OCI-LY3 (cell line): ENCODE results near the gene SP8.

Experiments
- H2AFZ ChIP-seq: fragments of 200-600, 300-600 bp; shearing (Covaris generic); 2 replicates; pipeline ENCODE4 v1.6.0; 2014; ENCODE audit warnings: antibody characterized with exemption, low read depth, low read length
- H3K27ac ChIP-seq: fragments of 200-600, 300-600 bp; sonication (generic); 2 replicates; pipeline ENCODE4 v1.5.1; 2014; ENCODE audit warnings: mild to moderate bottlenecking, low read length, moderate library complexity, mixed read lengths
- H3K27me3 ChIP-seq: fragments of 200-600, 300-600 bp; sonication (generic); 2 replicates; pipeline ENCODE4 v1.6.1; 2014; ENCODE audit warnings: low read depth, low read length, mixed read lengths
- H3K36me3 ChIP-seq: fragments of 200-600, 300-600 bp; sonication (generic); replicated peaks from 2 replicates; pipeline ENCODE3; 2014; ENCODE audit warnings: low read depth, low read length, mixed read lengths
- H3K4me1 ChIP-seq: fragments of 300-600, 200-600 bp; sonication (generic); 2 replicates; pipeline ENCODE4 v1.6.1; 2014; ENCODE audit warnings: low read length, mixed read lengths
- H3K4me2 ChIP-seq: fragments of 200-600, 300-600 bp; sonication (generic); 2 replicates; pipeline ENCODE4 v1.6.1; 2014; ENCODE audit warnings: low read length, mixed read lengths
- H3K4me3 ChIP-seq: fragments of 300-600, 200-600 bp; sonication (generic); 2 replicates; pipeline ENCODE4 v1.5.1; 2014; ENCODE audit warnings: antibody characterized with exemption, mild to moderate bottlenecking, low read length, moderate library complexity
- H3K79me2 ChIP-seq: fragments of 300-600, 200-600 bp; shearing (Covaris generic); 2 replicates; pipeline ENCODE4 v1.6.1; 2014; ENCODE audit warnings: mild to moderate bottlenecking, low read length, mixed read lengths
- H3K9ac ChIP-seq: fragments of 300-600, 200-600 bp; shearing (Covaris generic); 2 replicates; pipeline ENCODE4 v1.6.0; 2014; ENCODE audit warnings: mild to moderate bottlenecking, low read length, moderate library complexity
- H3K9me3 ChIP-seq: fragments of 200-600, 300-600 bp; shearing (Covaris generic); 2 replicates; pipeline ENCODE4 v1.6.1; 2014; ENCODE audit warnings: low read length, mixed read lengths; ENCODE audit not compliant: insufficient read depth
- H4K20me1 ChIP-seq: fragments of 200-600, 300-600 bp; sonication (generic); 2 replicates; pipeline ENCODE4 v1.6.1; 2016; ENCODE audit warnings: low read length, mixed read lengths; ENCODE audit not compliant: insufficient read depth
- EZH2phosphoT487 ChIP-seq: fragments of 200-600 bp; shearing (Covaris generic); IDR thresholded peaks from 2 replicates; pipeline ENCODE4 v1.6.1; 2018; ENCODE audit warnings: antibody characterized with exemption, mixed run types, low read depth
- TF ChIP-seq, protein P1 (sequence below): fragments of 200-600, 300-600 bp; sonication (generic); IDR thresholded peaks from 2 replicates; pipeline ENCODE4 v1.5.1; 2014; ENCODE audit warnings: antibody characterized with exemption, low read length, low read depth

Gene SP8

DNA sequence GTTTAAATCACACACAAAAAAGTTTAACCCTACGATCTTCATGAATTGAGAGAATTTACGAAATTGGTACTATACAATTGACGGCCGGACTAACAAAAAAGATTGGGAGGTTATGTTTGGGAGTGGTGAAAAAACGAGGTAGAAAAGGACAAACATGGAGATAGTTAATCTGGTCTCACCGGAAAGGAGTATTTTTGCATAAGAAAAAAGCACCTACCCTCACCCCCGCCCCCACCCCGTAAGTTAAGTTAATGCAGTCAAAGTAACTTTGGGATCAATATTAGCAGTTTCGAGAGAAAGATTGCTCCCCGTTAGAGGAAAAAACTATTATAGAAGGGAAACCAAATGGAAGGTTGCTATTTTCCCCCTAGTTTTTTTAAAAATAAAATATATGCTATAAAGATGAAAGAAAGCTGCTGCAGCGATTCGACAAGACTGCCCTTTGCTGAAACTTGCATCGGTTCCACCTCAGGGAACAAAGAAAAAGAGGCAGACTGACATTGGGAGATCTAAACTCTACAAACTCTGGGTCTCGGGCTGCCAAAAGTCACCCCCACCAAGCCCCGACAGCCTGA lies 3.5 kb downstream of the SP8 start:
- Histone ChIP-seq H3K79me2 (no peaks in the 10 kb centered on the region), H3K9me3 (no peaks in the 10 kb centered on the region), H3K4me1 (no peaks in the 10 kb centered on the region), H2AFZ (no peak overlapping the region), H3K36me3 (no peaks in the 10 kb centered on the region), H4K20me1 (no peaks in the 10 kb centered on the region), H3K4me3 (no peak overlapping the region), H3K9ac (no peak overlapping the region), H3K4me2 (no peak overlapping the region), H3K27me3 (no peaks in the 10 kb centered on the region), H3K27ac (no peak overlapping the region)
- no peak for TF ChIP-seq EZH2phosphoT487
- TF ChIP-seq, protein P1, sequence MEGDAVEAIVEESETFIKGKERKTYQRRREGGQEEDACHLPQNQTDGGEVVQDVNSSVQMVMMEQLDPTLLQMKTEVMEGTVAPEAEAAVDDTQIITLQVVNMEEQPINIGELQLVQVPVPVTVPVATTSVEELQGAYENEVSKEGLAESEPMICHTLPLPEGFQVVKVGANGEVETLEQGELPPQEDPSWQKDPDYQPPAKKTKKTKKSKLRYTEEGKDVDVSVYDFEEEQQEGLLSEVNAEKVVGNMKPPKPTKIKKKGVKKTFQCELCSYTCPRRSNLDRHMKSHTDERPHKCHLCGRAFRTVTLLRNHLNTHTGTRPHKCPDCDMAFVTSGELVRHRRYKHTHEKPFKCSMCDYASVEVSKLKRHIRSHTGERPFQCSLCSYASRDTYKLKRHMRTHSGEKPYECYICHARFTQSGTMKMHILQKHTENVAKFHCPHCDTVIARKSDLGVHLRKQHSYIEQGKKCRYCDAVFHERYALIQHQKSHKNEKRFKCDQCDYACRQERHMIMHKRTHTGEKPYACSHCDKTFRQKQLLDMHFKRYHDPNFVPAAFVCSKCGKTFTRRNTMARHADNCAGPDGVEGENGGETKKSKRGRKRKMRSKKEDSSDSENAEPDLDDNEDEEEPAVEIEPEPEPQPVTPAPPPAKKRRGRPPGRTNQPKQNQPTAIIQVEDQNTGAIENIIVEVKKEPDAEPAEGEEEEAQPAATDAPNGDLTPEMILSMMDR, result no peak

DNA sequence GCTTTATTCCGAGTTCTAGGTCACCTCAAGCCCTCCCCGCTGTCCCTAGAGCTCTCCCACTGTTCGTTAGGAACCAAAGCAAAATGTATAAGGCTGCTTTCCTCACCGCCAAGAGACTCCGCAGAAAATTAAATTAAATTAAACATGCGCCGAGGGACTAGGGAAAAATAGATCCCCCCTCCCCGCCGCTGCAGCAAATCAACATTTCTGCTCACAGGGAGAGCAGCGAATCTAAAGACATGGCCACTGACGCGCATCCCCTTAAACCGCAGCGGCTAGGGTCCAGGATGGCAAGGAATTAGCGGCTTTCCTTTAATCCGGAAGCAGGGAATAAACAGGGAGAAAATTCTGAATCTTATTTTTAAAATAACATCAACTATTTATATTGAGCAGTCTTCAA lies 7.6 kb downstream of the SP8 start:
- TF ChIP-seq, protein P1, result no peak
- no peak for TF ChIP-seq EZH2phosphoT487
- Histone ChIP-seq H3K9me3 (no peaks in the 10 kb centered on the region), H3K27me3 (no peaks in the 10 kb centered on the region), H3K9ac (no peak overlapping the region), H3K4me3 (no peak overlapping the region), H3K27ac (no peak overlapping the region), H4K20me1 (no peaks in the 10 kb centered on the region), H3K79me2 (no peaks in the 10 kb centered on the region), H3K4me2 (no peak overlapping the region), H3K36me3 (no peaks in the 10 kb centered on the region), H2AFZ (no peak overlapping the region), H3K4me1 (no peaks in the 10 kb centered on the region)

DNA sequence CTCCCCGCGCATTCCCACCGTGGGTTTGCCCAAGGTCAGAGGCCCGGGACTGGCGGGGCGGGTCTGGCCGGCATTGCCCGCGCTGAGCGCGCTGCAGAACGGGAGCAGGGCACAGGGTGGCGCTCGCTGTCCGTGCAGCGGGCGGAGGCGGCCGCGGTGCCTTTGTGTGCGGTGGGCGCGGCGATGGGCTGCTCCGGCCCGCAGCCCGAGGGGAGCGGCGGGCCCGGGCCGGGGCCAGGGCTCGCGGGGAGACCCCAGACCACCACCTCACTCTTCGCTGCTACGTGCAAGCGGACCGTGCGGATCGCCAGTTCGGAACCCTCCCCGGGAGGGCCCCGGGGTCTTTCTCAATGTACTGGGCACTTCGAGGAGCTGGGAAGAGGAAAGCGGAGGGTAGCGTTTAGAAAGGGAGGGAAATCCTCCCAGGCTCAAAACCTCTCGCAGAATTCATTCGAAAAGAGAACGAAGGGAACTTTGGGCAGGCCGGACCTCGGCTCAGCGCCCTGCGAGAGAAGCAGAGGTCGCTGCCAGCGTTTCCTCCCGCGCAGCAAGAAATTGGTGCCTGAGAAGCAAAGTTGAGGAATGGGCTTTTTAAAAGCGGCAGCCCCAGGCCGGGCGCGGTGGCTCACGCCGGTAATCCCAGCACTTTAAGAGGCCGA lies 8.5 kb downstream of the SP8 start:
- H3K4me1 ChIP-seq, result no peaks in the 10 kb centered on the region
- TF ChIP-seq EZH2phosphoT487, result no peak
- TF ChIP-seq, protein P1, result no peak
- no peaks in the 10 kb centered on the region for H4K20me1 ChIP-seq
- no peaks in the 10 kb centered on the region for H3K36me3 ChIP-seq
- H2AFZ ChIP-seq, result no peak overlapping the region
- H3K9me3 ChIP-seq, result no peaks in the 10 kb centered on the region
- no peak overlapping the region for H3K27ac ChIP-seq
- H3K27me3 ChIP-seq, result no peaks in the 10 kb centered on the region
- H3K9ac ChIP-seq, result no peak overlapping the region
- no peak overlapping the region for H3K4me3 ChIP-seq
- no peaks in the 10 kb centered on the region for H3K79me2 ChIP-seq
- H3K4me2 ChIP-seq, result no peak overlapping the region

DNA sequence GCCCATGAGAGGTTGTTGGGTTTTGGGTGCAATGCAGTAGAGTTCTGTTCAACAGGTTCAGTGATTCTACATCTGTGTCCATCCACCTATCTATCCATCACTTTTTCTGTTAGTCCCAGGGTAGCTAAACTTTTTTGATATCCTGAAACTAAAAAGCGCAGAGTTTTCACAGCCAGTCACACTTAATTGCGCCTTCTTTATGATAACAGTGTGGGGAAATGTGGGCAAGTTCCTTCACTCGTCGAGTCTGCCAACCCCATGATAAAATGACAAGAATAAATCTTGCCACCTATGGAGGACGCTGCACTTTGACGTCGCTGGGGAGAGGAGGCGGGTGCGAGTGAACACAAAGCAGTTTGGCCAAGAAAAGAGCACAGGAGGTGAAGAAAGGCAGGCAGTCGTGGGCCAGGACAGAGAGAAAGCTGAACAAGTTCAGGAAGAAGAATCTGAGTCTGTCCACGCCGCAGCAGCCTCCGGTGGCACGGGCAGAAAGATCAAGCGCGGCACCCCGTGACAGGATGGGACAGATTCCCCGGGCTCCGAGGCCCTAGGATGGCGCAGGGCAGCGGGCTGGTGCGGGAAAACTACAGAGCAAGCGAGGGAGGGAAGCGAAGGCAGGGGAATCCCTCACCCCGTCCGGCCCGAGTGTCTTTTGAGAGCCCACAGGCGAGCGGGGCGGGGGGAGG lies 9.2 kb downstream of the SP8 start:
- Histone ChIP-seq H3K79me2 (no peaks in the 10 kb centered on the region), H2AFZ (no peak overlapping the region), H3K27ac (no peak overlapping the region), H3K4me1 (no peaks in the 10 kb centered on the region), H4K20me1 (no peaks in the 10 kb centered on the region), H3K36me3 (no peaks in the 10 kb centered on the region), H3K27me3 (no peaks in the 10 kb centered on the region), H3K9ac (no peak overlapping the region), H3K4me2 (no peak overlapping the region), H3K9me3 (no peaks in the 10 kb centered on the region), H3K4me3 (no peak overlapping the region)
- no peak for TF ChIP-seq EZH2phosphoT487
- TF ChIP-seq, protein P1, result no peak
